AG10803 (cell line): ENCODE results near the gene CCDC174.

Source experiments
- DNase-seq: peaks from one replicate; pipeline ENCODE4 v3.0.0; 2010; ENCODE audit warnings: low read depth
- H3K4me3 ChIP-seq: 2 replicates; pipeline ENCODE4 v1.5.1; 2011; ENCODE audit warnings: mild to moderate bottlenecking, low read length, control low read depth
- TF ChIP-seq, protein P1 (sequence below): conservative IDR thresholded peaks from 2 replicates; pipeline ENCODE4 v1.5.1; 2011; ENCODE audit warnings: mild to moderate bottlenecking, low read length, control low read depth, inconsistent platforms

CCDC174 gene

DNA sequence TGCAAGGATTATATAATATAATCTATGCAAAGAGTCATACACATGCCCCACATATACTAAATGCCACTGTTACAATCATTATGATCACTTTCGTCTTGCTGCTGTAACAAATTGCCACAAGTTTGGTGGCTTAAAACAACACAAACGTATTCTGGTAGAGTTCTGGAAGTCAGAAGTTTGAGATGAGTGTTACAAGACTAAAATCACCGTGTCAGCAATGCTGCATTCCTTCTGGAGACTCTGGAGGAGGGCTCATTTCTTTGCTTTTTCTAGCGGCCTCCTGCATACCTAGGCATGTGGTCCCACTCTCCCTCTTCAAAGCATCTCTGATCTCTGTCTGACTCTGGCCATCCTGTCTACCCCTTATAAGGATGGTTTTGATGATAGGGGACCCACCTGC lies 1.4 kb upstream of the CCDC174 start:
- DNase-seq = no peak
- no peak overlapping the region for H3K4me3 ChIP-seq
- TF ChIP-seq, protein P1, sequence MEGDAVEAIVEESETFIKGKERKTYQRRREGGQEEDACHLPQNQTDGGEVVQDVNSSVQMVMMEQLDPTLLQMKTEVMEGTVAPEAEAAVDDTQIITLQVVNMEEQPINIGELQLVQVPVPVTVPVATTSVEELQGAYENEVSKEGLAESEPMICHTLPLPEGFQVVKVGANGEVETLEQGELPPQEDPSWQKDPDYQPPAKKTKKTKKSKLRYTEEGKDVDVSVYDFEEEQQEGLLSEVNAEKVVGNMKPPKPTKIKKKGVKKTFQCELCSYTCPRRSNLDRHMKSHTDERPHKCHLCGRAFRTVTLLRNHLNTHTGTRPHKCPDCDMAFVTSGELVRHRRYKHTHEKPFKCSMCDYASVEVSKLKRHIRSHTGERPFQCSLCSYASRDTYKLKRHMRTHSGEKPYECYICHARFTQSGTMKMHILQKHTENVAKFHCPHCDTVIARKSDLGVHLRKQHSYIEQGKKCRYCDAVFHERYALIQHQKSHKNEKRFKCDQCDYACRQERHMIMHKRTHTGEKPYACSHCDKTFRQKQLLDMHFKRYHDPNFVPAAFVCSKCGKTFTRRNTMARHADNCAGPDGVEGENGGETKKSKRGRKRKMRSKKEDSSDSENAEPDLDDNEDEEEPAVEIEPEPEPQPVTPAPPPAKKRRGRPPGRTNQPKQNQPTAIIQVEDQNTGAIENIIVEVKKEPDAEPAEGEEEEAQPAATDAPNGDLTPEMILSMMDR = no peak

DNA sequence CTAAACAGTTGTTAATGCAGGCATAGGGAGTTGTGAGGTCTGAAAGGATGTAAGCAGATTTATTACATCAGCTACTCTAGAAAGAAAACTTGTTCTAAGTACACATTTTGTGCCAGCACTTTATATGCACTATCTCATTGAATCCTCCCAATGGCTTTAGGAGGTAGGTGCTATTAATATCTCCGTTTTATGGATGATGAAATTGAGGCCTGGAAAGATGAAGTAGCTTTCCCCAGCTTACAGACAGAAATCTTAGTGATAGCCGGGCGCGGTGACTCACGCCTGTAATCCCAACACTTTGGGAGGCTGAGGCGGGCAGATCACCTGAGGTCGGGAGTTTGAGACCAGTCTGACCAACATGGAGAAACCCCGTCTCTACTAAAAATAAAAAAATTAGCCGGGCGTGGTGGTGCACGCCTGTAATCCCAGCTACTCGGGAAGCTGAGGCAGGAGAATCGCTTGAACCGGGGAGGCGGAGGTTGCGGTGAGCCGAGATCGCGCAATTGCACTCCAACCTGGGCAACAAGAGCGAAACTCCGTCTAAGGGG lies 872 bp downstream of the CCDC174 start:
- DNase-seq = peak; percentile 26
- H3K4me3 ChIP-seq = peak overlapping the region; percentile 97

DNA sequence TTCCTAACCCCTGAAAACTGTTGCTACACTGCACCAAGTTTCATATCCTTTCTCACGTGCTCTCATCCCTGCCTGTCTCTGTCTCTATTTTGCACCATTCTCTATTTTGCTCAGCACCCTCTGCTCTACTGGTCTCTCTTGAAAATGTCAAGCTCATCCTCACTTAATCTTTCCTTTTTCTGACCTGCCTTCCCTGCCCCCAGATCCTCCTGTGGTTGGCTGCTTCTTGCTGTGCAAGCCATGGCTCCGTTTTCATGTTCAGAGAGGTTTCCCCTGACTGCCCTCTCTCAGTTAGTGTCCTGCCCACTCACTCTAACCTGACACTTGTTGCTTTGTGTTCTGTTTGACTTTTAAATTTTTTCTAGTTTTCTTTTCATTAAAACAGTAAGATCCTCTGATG lies 6.0 kb downstream of the CCDC174 start:
- no peak for DNase-seq
- TF ChIP-seq, protein P1 = no peak
- no peak overlapping the region for H3K4me3 ChIP-seq

DNA sequence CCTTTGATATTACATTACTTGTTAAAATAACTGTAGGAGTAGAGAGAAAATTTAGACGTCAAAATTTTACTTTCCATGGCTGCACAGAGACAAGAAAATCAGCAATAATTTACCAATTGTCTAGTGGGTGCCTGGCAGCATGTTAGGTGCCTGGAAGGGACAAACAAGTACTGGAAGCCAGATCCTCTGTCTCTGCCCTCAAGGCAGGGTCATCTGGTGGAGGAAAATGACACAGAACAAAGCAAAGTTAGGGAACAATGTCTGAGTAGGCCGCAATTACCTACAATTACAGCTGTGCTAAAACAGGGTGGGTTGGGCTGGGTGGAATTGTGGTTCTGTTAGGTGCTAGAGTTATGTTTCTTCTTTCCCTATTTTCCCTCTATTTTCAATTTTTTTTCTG lies 7.4 kb downstream of the CCDC174 start:
- TF ChIP-seq, protein P1 = no peak
- no peak overlapping the region for H3K4me3 ChIP-seq
- DNase-seq = no peak

DNA sequence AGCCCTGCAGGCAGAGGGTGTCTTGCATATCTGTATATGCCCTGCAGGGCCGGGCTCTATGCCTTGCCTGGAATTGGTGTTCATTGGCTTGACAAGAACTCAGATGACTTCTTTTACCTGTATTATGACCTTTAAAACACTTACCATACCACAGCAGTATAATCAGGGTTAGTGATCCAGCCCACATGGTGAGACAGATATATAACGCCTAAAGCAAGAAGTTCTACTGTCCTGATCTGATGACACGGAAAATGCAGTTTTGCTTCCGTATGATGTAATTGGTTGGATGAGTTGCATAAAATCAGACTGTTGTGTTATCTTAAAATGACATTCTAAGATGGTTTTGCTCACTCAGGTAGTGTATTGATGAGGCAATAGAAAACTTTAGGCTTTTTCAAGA lies 9.4 kb downstream of the CCDC174 start:
- no peak overlapping the region for H3K4me3 ChIP-seq
- no peak for DNase-seq
- TF ChIP-seq, protein P1 = no peak

DNA sequence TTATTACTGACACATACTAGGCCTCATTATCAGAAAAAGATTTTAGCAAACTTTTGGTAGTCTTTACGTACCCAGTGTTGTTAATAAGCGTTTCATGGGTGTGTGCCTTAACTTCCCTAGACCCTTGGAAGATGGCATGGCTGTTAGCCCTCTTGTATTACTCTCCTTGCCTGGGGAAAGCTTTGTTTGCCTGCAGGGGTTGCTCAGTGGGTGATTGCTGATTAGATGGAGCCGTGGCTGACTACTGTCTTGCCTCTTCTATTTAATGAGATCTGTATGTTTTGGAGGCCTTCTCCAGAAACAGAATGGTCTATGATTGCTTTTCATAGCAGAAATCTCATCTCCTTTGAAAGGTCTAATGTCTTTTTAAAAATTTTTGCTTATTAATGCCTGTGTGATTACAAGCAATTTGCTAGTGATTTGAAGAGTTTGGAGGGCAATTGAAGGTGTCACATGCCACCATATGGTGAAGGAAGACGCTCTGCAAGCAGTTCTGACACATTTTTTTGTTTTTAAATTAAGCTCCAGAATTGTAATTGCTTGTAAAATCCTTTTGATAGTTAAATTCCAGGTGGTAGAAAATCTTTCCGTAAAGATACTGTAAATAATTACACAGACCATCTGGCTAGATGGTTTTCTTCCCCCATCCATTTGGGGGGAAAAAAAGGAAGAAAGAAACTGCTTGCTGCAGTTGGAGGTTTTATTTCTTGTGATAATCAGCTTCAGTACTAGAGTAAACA lies 12.0 kb downstream of the CCDC174 start:
- no peak overlapping the region for H3K4me3 ChIP-seq
- TF ChIP-seq, protein P1 = no peak
- DNase-seq = no peak

DNA sequence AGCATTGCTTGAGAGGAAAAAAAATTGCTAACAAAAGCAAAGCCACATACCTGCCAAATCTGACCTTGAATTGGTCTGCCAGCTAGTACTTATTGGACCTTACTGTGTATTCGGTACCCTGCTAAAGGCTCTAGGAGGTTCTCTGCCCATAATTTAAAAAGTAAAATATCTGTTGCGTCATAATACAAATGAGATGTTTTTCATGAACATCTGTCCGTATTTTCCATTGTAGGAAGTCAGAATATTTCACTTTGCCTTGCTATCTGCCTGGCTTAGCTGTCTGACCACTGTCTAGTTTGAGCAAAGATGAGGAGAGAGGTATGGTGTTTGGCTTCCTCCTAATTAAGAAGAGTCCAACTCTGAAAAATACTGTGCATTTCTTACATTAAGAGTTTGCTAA lies 12.6 kb downstream of the CCDC174 start:
- DNase-seq = no peak
- H3K4me3 ChIP-seq = no peak overlapping the region
- TF ChIP-seq, protein P1 = no peak
